OCI-LY7 (cell line): ENCODE data around the gene CAPN8. TPM values are rescaled to one million over a fixed set of nuclear protein-coding genes. Genes with fewer than 3 reads are reported as not detected.

Experiments used
- BruUV-seq: library from RNA; stranded (reverse); fragments of 400-500 nt; replicated peaks from 2 replicates; lab custom pipeline; 2021; lab: Mats Ljungman, UMichigan
- CTCF ChIA-PET: fragments of 300-600 bp; sonication (Branson Sonifier 250); formaldehyde crosslinking; loops from one replicate; lab custom pipeline; 2022; ENCODE audit warnings: antibody characterized with exemption; ENCODE audit not compliant: unreplicated experiment; lab: Charles Lee
- POLR2A ChIA-PET: fragments of 300-600 bp; sonication (Branson Sonifier 250); formaldehyde crosslinking; loops from one replicate; lab custom pipeline; 2022; ENCODE audit warnings: antibody characterized with exemption; lab: Charles Lee
- DNase-seq: peaks from one replicate; pipeline ENCODE4 v3.0.0-alpha.2; 2015; ENCODE audit warnings: low spot score
- H2AFZ ChIP-seq: fragments of 200-600 bp; sonication (generic), shearing (Covaris generic); 2 replicates; pipeline ENCODE4 v1.6.1; 2014; ENCODE audit warnings: mild to moderate bottlenecking, antibody characterized with exemption, low read length, moderate library complexity
- H3K27ac ChIP-seq: fragments of 200-600 bp; sonication (generic); 2 replicates; pipeline ENCODE4 v1.5.1; 2014; ENCODE audit warnings: mixed run types, low read depth, mild to moderate bottlenecking, moderate library complexity, low read length, inconsistent platforms; ENCODE audit not compliant: poor library complexity, severe bottlenecking
- H3K36me3 ChIP-seq: fragments of 200-600 bp; sonication (generic); 2 replicates; pipeline ENCODE4 v1.6.1; 2014; ENCODE audit warnings: mild to moderate bottlenecking, antibody characterized with exemption, low read length, moderate library complexity, mixed read lengths; ENCODE audit not compliant: insufficient read depth
- H3K4me1 ChIP-seq: fragments of 200-600 bp; sonication (generic); 2 replicates; pipeline ENCODE4 v1.5.1; 2014; ENCODE audit warnings: mild to moderate bottlenecking, low read length; ENCODE audit not compliant: insufficient read depth, poor library complexity, severe bottlenecking
- H3K4me2 ChIP-seq: fragments of 200-600 bp; sonication (generic); 2 replicates; pipeline ENCODE4 v1.6.1; 2014; ENCODE audit warnings: mild to moderate bottlenecking, low read length
- H3K4me3 ChIP-seq: fragments of 200-600 bp; sonication (generic); 2 replicates; pipeline ENCODE4 v1.5.1; 2014; ENCODE audit warnings: mild to moderate bottlenecking, low read depth, low read length; ENCODE audit not compliant: poor library complexity, severe bottlenecking
- H3K79me2 ChIP-seq: fragments of 200-600 bp; sonication (generic); 2 replicates; pipeline ENCODE4 v1.6.1; 2016; ENCODE audit warnings: low read depth, mild to moderate bottlenecking, low read length, moderate library complexity, mixed read lengths; ENCODE audit not compliant: insufficient read depth
- H3K9me2 ChIP-seq: fragments of 200-600 bp; sonication (generic); 2 replicates; pipeline ENCODE4 v1.6.1; 2016; ENCODE audit warnings: mild to moderate bottlenecking, low read length, mixed read lengths; ENCODE audit not compliant: insufficient read depth
- H3K9me3 ChIP-seq: fragments of 200-600 bp; sonication (generic); 2 replicates; pipeline ENCODE4 v1.6.1; 2014; ENCODE audit warnings: mild to moderate bottlenecking, mixed run types, low read length, mixed read lengths
- H4K20me1 ChIP-seq: fragments of 200-600 bp; sonication (generic); 2 replicates; pipeline ENCODE4 v1.6.1; 2014; ENCODE audit warnings: mild to moderate bottlenecking, antibody characterized with exemption, low read length, moderate library complexity, mixed read lengths; ENCODE audit not compliant: insufficient read depth
- CTCF ChIP-seq: fragments of 200-600 bp; sonication (generic); conservative IDR thresholded peaks from 2 replicates; pipeline ENCODE4 v1.5.1; 2014; ENCODE audit warnings: mild to moderate bottlenecking, antibody characterized with exemption, low read length, moderate library complexity, mixed read lengths
- EZH2phosphoT487 ChIP-seq: fragments of 200-600 bp; sonication (generic); IDR thresholded peaks from 2 replicates; pipeline ENCODE4 v1.6.1; 2018; ENCODE audit warnings: low read depth, borderline replicate concordance, mild to moderate bottlenecking, mixed run types, antibody characterized with exemption, low read length, moderate library complexity, mixed read lengths
- intact Hi-C: fragments of 100-400 bp; cut with micrococcal nuclease; formaldehyde crosslinking; loops from one replicate; pipeline ENCODE4 v1.10.0; 2022; ENCODE audit not compliant: unreplicated experiment
- total RNA-seq, 2 experiments: library from RNA; depleted of rRNA in 1 of 2; stranded (reverse); fragments of >200 nt in 1 of 2; shearing (Covaris generic) in 1 of 2; gene quantifications; 2 replicates each; pipeline ENCODE4 v1.2.3, GENCODE V29; 2014 to 2022

Gene CAPN8
- total RNA-seq, 2 experiments from 2014 or later = not detected

- H3K9me3 ChIP-seq = no peaks in the 10 kb centered on the region
- H3K36me3 ChIP-seq = no peaks in the 10 kb centered on the region
- TF ChIP-seq EZH2phosphoT487 (no peak), CTCF (no peak)
- H2AFZ ChIP-seq = no peak overlapping the region
- intact Hi-C loops = no loop called here
- H3K9me2 ChIP-seq = no peaks in the 10 kb centered on the region
- ChIA-PET POLR2A (no interaction called here), CTCF (no interaction called here)
- no peaks in the 10 kb centered on the region for H4K20me1 ChIP-seq
- no peak for DNase-seq
- no peak overlapping the region for H3K4me3 ChIP-seq
- no TSS peak for BruUV-seq
- no peak overlapping the region for H3K27ac ChIP-seq
- no peak overlapping the region for H3K4me2 ChIP-seq
- H3K79me2 ChIP-seq = no peaks in the 10 kb centered on the region
- H3K4me1 ChIP-seq = no peaks in the 10 kb centered on the region
Measured at GRCh38 chr1:223504741-223505140, 160.8 kb downstream of the CAPN8 start.

GRCh38 chr1:223503348-223503747 is 162.2 kb downstream of the CAPN8 start:
- Histone ChIP-seq H4K20me1 (no peaks in the 10 kb centered on the region), H3K36me3 (no peaks in the 10 kb centered on the region), H3K4me1 (no peaks in the 10 kb centered on the region), H2AFZ (no peak overlapping the region), H3K79me2 (no peaks in the 10 kb centered on the region), H3K4me3 (no peak overlapping the region), H3K27ac (no peak overlapping the region), H3K9me3 (no peaks in the 10 kb centered on the region), H3K9me2 (no peaks in the 10 kb centered on the region), H3K4me2 (no peak overlapping the region)
- no TSS peak for BruUV-seq
- POLR2A ChIA-PET = no interaction called here
- TF ChIP-seq CTCF (no peak), EZH2phosphoT487 (no peak)
- no peak for DNase-seq
- intact Hi-C loops = no loop called here
- CTCF ChIA-PET = no interaction called here

GRCh38 chr1:223500560-223501425 is 164.7 kb downstream of the CAPN8 start:
- no peak overlapping the region for H3K4me3 ChIP-seq
- H3K27ac ChIP-seq = no peak overlapping the region
- DNase-seq = no peak
- ChIA-PET CTCF (no interaction called here), POLR2A (interaction anchor here (0.6 kb wide), 1 partner anchor 93 kb away, joined by 3 read pairs; no protein-coding TSS in a partner anchor)
- no peaks in the 10 kb centered on the region for H3K9me2 ChIP-seq
- H3K9me3 ChIP-seq = no peaks in the 10 kb centered on the region
- no peaks in the 10 kb centered on the region for H3K36me3 ChIP-seq
- H4K20me1 ChIP-seq = no peaks in the 10 kb centered on the region
- no peaks in the 10 kb centered on the region for H3K79me2 ChIP-seq
- no peak for TF ChIP-seq EZH2phosphoT487
- no peak for TF ChIP-seq CTCF
- intact Hi-C loops = no loop called here
- no peaks in the 10 kb centered on the region for H3K4me1 ChIP-seq
- no peak overlapping the region for H3K4me2 ChIP-seq
- H2AFZ ChIP-seq = no peak overlapping the region
- no TSS peak for BruUV-seq
